HepG2 (cell line): ENCODE data around the gene MYL9. TPM values are rescaled to one million over a fixed set of nuclear protein-coding genes. Genes with fewer than 3 reads are reported as not detected.

Experiments used
- CERS6 ChIP-seq: sonication (generic); formaldehyde crosslinking; IDR thresholded peaks from 2 replicates; pipeline ENCODE4 v1.5.0; 2020; ENCODE audit warnings: missing genetic modification reagents
- EZH2 ChIP-seq: conservative IDR thresholded peaks from 2 replicates; pipeline ENCODE4 v1.6.1; 2012; ENCODE audit warnings: mild to moderate bottlenecking, low read depth, low read length, moderate library complexity
- KIAA2018 ChIP-seq: sonication (generic); formaldehyde crosslinking; IDR thresholded peaks from 2 replicates; pipeline ENCODE4 v1.5.0; 2020; ENCODE audit warnings: mild to moderate bottlenecking, missing genetic modification reagents, borderline replicate concordance
- RFX1 ChIP-seq: fragments of 450-650 bp; IDR thresholded peaks from 2 replicates; pipeline ENCODE4 v1.6.1; 2017
- SP4 ChIP-seq: sonication (generic); formaldehyde crosslinking; IDR thresholded peaks from 2 replicates; pipeline ENCODE4 v1.8.1; 2023; ENCODE audit warnings: mild to moderate bottlenecking, missing genetic modification reagents
- SRY ChIP-seq: sonication (generic); formaldehyde crosslinking; IDR thresholded peaks from 2 replicates; pipeline ENCODE4 v1.8.0; 2022; ENCODE audit warnings: mild to moderate bottlenecking, missing genetic modification reagents
- ZBTB4 ChIP-seq: sonication (generic); formaldehyde crosslinking; IDR thresholded peaks from 2 replicates; pipeline ENCODE4 v1.4.0; 2020; ENCODE audit warnings: missing genetic modification reagents, mild to moderate bottlenecking, borderline replicate concordance
- ZFP36 ChIP-seq: fragments of 150-350 bp; IDR thresholded peaks from 2 replicates; pipeline ENCODE4 v1.6.1; 2018; ENCODE audit warnings: borderline replicate concordance, low read length, low read depth; ENCODE audit not compliant: partially characterized antibody
- ZNF317 ChIP-seq: sonication (generic); formaldehyde crosslinking; IDR thresholded peaks from 2 replicates; pipeline ENCODE4 v1.5.0; 2020; ENCODE audit warnings: mild to moderate bottlenecking, missing genetic modification reagents
- ZNF570 ChIP-seq: sonication (generic); formaldehyde crosslinking; IDR thresholded peaks from 2 replicates; pipeline ENCODE4 v1.4.0; 2020; ENCODE audit warnings: mild to moderate bottlenecking, missing genetic modification reagents, borderline replicate concordance
- ZNF720 ChIP-seq: sonication (generic); formaldehyde crosslinking; IDR thresholded peaks from 2 replicates; pipeline ENCODE4 v1.4.0; 2020; ENCODE audit warnings: missing genetic modification reagents
- ZNF737 ChIP-seq: sonication (generic); formaldehyde crosslinking; IDR thresholded peaks from 2 replicates; pipeline ENCODE4 v1.5.0; 2020; ENCODE audit warnings: missing genetic modification reagents, mild to moderate bottlenecking, borderline replicate concordance
- ZNF749 ChIP-seq: sonication (generic); formaldehyde crosslinking; IDR thresholded peaks from 2 replicates; pipeline ENCODE4 v1.8.0; 2022; ENCODE audit warnings: mild to moderate bottlenecking, missing genetic modification reagents, moderate library complexity, borderline replicate concordance
- polyA plus RNA-seq, 8 experiments: library from polyadenylated mRNA; depleted of rRNA in 3 of 8; stranded (reverse) in 7 of 8; unstranded in 1 of 8; fragments of >200 nt; fragmentation: Illumina TruSeq in 4 of 8; extraction: Trizol in 4 of 8; gene quantifications; 2 replicates each; pipeline versions ENCODE4 v1.2.1 to v1.2.3, GENCODE V29; 2011 to 2016; ENCODE audit warnings: low read depth in 4 of 8, missing spikeins in 1 of 8, mixed read lengths in 1 of 8; ENCODE audit not compliant: insufficient read depth in 1 of 8
- total RNA-seq, 5 experiments: library from RNA; depleted of rRNA; stranded (reverse); fragments of >200 nt; fragmentation: Illumina TruSeq; extraction: Trizol; gene quantifications; 2 replicates each; pipeline ENCODE4 v1.2.3, GENCODE V29; 2016; ENCODE audit warnings: low read depth in 1 of 5

Gene MYL9
- total and polyA plus RNA-seq, 2 of the 13 experiments (the other 11 are each of a cell fraction or from before 2014, with no cell fraction given), result 0.87 to 2.2 TPM

- TF ChIP-seq ZBTB4 (peak; percentile 57), RFX1 (no peak), ZFP36 (no peak), ZNF737 (CRISPR knock-in tag) (0 out of 2 replicates have a peak, but pooled peaks have one; percentile 13), ZNF720 (CRISPR knock-in tag) (no peak), SRY (CRISPR knock-in tag) (peak; percentile 82; the same call in 1 of the 2 replicates), ZNF570 (CRISPR knock-in tag) (peak; percentile 93; the same call in 1 of the 2 replicates), ZNF749 (CRISPR knock-in tag) (no peak), KIAA2018 (CRISPR knock-in tag) (peak; percentile 69; the same call in 1 of the 2 replicates), CERS6 (CRISPR knock-in tag) (peak; percentile 3; the same call in 1 of the 2 replicates), ZNF317 (CRISPR knock-in tag) (peak; percentile 93), EZH2 (no peak), SP4 (peak; percentile 33; the same call in 1 of the 2 replicates)
These were observed 33.2 kb downstream of the MYL9 start (continued) for GRCh38 chr20:36574366-36575135.
